ENCODE data around the gene P2RX1.

DNA sequence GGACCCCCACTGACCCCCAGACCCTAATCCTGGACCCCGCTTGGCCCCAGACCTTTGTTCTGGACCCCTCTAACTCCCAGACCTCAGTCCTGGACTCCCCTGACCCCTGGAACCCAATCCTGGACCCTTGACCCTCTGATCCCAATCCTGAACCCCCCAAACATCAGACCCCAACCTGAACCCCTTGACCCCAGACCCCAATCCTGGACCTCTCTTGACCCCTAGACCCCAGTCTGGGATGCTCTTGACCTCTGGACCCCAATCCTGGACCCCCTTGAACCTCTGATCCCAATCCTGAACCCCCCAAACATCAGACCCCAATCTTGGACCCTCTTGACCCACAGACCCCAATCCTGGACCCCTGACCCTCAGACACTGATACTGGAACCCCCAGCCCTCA lies 13.5 kb upstream of the P2RX1 start:
- TF ChIP-seq POLR2A (IDR thresholded peaks at IDR 0.05) (no peak), CTCF (IDR thresholded peaks at IDR 0.05) (no peak)
